Esophagus squamous epithelium (tissue), 5 donors: ENCODE results near the gene LY6G6F. TPM values are rescaled to one million over a fixed set of nuclear protein-coding genes. Genes with fewer than 3 reads are reported as not detected.

Experiments used
- DNase-seq: peaks from one replicate; lab custom pipeline; 2025; lab: John Stamatoyannopoulos, UW
- H3K27ac ChIP-seq, 4 donors: fragments of 200-600 bp; sonication (generic); one replicate each; pipeline ENCODE4 v1.5.1; 2016 to 2019; ENCODE audit warnings: mild to moderate bottlenecking in 1 of 4
- H3K27me3 ChIP-seq, 4 donors: fragments of 200-600 bp; sonication (generic); 1 replicate in 3 of 4; 2 replicates in 1 of 4; pipeline versions ENCODE4 v1.5.1 to v1.6.0; 2017 to 2021; ENCODE audit warnings: antibody characterized with exemption in 1 of 4
- H3K36me3 ChIP-seq, 3 donors: fragments of 200-600 bp; sonication (generic); one replicate each; pipeline ENCODE4 v1.5.1; 2016 to 2019
- H3K4me1 ChIP-seq, 3 donors: fragments of 200-600 bp; sonication (generic); one replicate each; pipeline ENCODE4 v1.5.1; 2017 to 2019
- H3K4me3 ChIP-seq, 4 donors: fragments of 200-600 bp; sonication (generic); 1 replicate in 3 of 4; 2 replicates in 1 of 4; pipeline ENCODE4 v1.5.1; 2016 to 2019; ENCODE audit warnings: mild to moderate bottlenecking in 2 of 4, moderate library complexity in 1 of 4
- H3K9me3 ChIP-seq, 3 donors: fragments of 200-600 bp; sonication (generic); one replicate each; pipeline ENCODE4 v1.5.1; 2016 to 2019
- CTCF ChIP-seq, 6 experiments: fragments of 450-650 bp in 4 of 6; fragments of 200-600 bp in 2 of 6; sonication (generic) in 2 of 6; IDR thresholded peaks; one replicate each; pipeline ENCODE4 v1.5.1; 2016 to 2019; ENCODE audit warnings: antibody characterized with exemption in 6 of 6, mild to moderate bottlenecking in 4 of 6, moderate library complexity in 4 of 6
- POLR2A ChIP-seq, 4 donors: fragments of 450-650 bp; IDR thresholded peaks; one replicate each; pipeline ENCODE4 v1.6.1; 2017; ENCODE audit warnings: antibody characterized with exemption in 4 of 4, mild to moderate bottlenecking in 4 of 4, moderate library complexity in 3 of 4
- WGBS, 2 donors: methylation state at CpG; one replicate each; pipeline ENCODE4 v1.1.5; 2018; 5-methylcytosine and 5-hydroxymethylcytosine counted together
- intact Hi-C: fragments of 100-400 bp; cut with DNase I; formaldehyde crosslinking; loops from one replicate; pipeline ENCODE4 v1.15.0; 2022
- total RNA-seq, 4 donors: library from RNA; depleted of rRNA; stranded (reverse); fragments of >200 nt; gene quantifications; one replicate each; pipeline ENCODE4 v1.1.0, GENCODE V29; 2016
- donor health status: DM: yes; HTN: yes; CAD: no.

Gene LY6G6F
- total RNA-seq, 4 donors from 2014 or later = not detected

DNA sequence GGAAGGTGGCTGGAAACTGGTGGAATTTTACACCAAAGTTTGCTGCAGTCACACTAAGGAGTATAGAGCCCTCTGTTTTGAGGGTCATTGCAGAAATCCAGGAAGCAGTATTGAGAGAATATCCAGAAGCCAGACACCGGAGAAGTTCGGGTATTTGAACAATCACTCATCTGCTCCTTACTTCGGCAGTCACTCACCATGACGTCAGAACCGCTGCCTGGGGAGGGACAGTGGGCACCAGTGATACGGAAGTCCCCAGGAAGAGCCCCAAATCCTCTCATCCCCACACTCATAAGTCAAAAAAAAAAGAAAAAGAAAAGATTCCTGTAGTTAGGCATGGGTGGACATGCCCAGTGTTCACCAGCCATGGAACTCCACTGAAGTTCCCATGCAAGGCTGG, 29.8 kb upstream of the LY6G6F start:
- intact Hi-C loops = loop anchor here (5.0 kb wide), 1 partner anchor 90 kb away; no protein-coding TSS in a partner anchor
- TF ChIP-seq CTCF (IDR thresholded peaks at IDR 0.05) (no peak), POLR2A (IDR thresholded peaks at IDR 0.05) (no peak)

GRCh38 chr6:31677955-31678354, 28.7 kb upstream of the LY6G6F start:
- TF ChIP-seq POLR2A (IDR thresholded peaks at IDR 0.05) (no peak), CTCF (IDR thresholded peaks at IDR 0.05) (no peak)
- Histone ChIP-seq H3K4me1 (peaks cover 1 to 25% (median 16%) of the 10 kb centered on the region in 3 donors), H3K27me3 (no peaks in the 10 kb centered on the region), H3K27ac (no peak overlapping the region), H3K9me3 (no peaks in the 10 kb centered on the region), H3K36me3 (peaks cover 0 to 20% (median 0%) of the 10 kb centered on the region in 3 donors), H3K4me3 (no peak overlapping the region)
- intact Hi-C loops = loop anchor here (5.0 kb wide), 1 partner anchor 89 kb away; no protein-coding TSS in a partner anchor
- no peak for DNase-seq
- WGBS, 2 donors = 67 to 74% methylated on average over 8 of the region's 8 CpGs

More for the DNA sequence above, 29.8 kb upstream of the LY6G6F start:
- 33 to 66% methylated on average over 6 of the region's 6 CpGs for WGBS, 2 donors
- Histone ChIP-seq H3K4me1 (peaks cover 0 to 20% (median 16%) of the 10 kb centered on the region in 3 donors), H3K4me3 (no peak overlapping the region), H3K27ac (no peak overlapping the region), H3K9me3 (no peaks in the 10 kb centered on the region), H3K36me3 (peaks cover 4 to 30% (median 7%) of the 10 kb centered on the region in 3 donors), H3K27me3 (no peaks in the 10 kb centered on the region)
- DNase-seq = no peak

GRCh38 chr6:31680226-31681134, 26.2 kb upstream of the LY6G6F start, which contains the start of gene LY6G5C:
Gene LY6G5C (minus strand): TSS chr6:31681067. CDS start chr6:31680373, 694 bp downstream.
- Histone ChIP-seq H3K4me3 (peak within 1 kb of the TSS; percentile 43 to 69 (median 62)), H3K9me3 (no peaks in the 10 kb centered on the region), H3K27ac (peak within 1 kb of the TSS; percentile 65 to 85 (median 74)), H3K36me3 (peaks cover 0 to 14% (median 0%) of the 10 kb centered on the region in 3 donors), H3K4me1 (peaks cover 4 to 36% (median 16%) of the 10 kb centered on the region in 3 donors), H3K27me3 (no peaks in the 10 kb centered on the region)
- intact Hi-C loops = loop anchor here (10.0 kb wide), 1 partner anchor 154 kb away; no protein-coding TSS in a partner anchor
- TF ChIP-seq CTCF (IDR thresholded peaks at IDR 0.05) (peak; percentile 38 to 85 (median 73)), POLR2A (IDR thresholded peaks at IDR 0.05) (no peak)
- peak; percentile 33 for DNase-seq
- WGBS, 2 donors = 5 to 6% methylated on average over 15 of the region's 17 CpGs

DNA sequence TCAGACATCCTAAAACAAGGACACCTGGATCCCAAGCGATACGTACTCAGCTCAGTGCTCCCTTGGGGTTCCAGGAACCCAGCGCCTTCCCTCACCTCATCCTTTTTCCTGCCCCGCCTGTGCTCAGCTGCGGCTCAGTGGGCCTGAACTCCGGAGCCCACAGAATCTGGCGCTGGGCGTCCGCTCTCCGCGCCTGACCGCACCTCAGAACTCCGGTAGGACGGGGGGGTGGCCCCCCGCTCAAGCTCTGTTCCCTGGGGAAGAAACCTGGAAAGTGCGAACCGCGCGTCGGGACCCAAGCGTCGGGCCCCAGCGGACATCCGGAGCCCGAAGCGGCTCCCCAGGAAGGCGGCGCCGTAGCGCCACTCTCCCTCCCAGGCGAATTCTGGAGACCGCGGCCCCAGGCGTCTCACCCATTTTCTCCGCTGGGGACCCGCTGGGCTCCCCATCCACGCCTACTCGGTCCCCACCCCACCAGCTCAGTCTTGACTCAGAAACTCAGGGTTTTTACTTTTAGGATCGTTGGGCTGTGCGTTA, 25.5 kb upstream of the LY6G6F start:
- H3K27ac ChIP-seq = peak overlapping the region; percentile 65 to 85 (median 74)

More for the DNA sequence above, 25.5 kb upstream of the LY6G6F start:
- Histone ChIP-seq H3K9me3 (no peaks in the 10 kb centered on the region), H3K4me1 (peaks cover 4 to 36% (median 16%) of the 10 kb centered on the region in 3 donors), H3K36me3 (peaks cover 0 to 19% (median 6%) of the 10 kb centered on the region in 3 donors), H3K27me3 (no peaks in the 10 kb centered on the region), H3K4me3 (peak overlapping the region; percentile 43 to 69 (median 62))
- 0 to 2% methylated on average over 16 to 17 of the region's 40 CpGs for whole genome bisulfite sequencing, 2 donors
- TF ChIP-seq CTCF (IDR thresholded peaks at IDR 0.05) (peak in 3 of 6 experiments; percentile 13 to 31 (median 23)), POLR2A (IDR thresholded peaks at IDR 0.05) (peak in 1 of 4 donors; percentile 21)
- intact Hi-C loops = loop anchor here (10.0 kb wide), 1 partner anchor 154 kb away; no protein-coding TSS in a partner anchor
- DNase-seq = no peak
